ENCODE results near the gene NEURL1. TPM values are rescaled to one million over a fixed set of nuclear protein-coding genes. Genes with fewer than 3 reads are reported as not detected.

Gene NEURL1
- total RNA-seq, 2 donors from 2014 or later, result 0.37 to 0.38 TPM

DNA sequence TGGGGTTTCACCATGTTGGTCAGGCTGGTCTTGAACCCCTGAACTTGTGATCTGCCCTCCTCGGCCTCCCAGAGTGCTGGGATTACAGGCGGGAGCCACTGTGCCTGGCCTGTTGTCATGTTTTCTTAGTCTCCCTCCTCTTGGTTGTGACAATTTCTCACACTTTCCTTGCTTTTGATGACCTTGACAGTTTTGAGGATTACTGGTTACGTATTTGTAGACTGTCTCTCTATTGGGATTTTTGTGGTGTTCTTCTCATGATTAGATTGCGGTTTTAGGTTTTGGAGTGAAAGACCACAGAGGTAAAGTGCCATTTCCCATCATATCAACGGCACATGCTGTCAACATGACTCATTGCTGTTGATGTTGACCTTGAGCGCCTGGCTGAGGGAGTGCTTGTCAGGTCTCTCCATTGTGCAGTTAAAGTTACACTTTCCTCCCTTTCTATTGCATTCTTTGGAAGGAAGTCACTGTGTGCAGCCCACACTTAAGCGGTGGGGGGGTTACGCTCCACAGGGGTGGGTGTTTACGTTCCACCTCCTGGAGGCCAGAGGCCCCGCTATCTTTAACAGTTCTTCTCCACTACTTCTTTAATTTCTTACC is 10.8 kb downstream of the NEURL1 start:
- WGBS, 2 experiments (ENCODE audit: insufficient coverage in 1 of 2, insufficient read length in 1 of 2), result 58 to 68% methylated on average over 6 to 10 of the region's 10 CpGs
- no peaks in the 10 kb centered on the region for H3K9me3 Mint-ChIP-seq
- H3K9ac ChIP-seq (ENCODE audit: extremely low read depth, low read length, poor library complexity, severe bottlenecking), result no peak overlapping the region

DNA sequence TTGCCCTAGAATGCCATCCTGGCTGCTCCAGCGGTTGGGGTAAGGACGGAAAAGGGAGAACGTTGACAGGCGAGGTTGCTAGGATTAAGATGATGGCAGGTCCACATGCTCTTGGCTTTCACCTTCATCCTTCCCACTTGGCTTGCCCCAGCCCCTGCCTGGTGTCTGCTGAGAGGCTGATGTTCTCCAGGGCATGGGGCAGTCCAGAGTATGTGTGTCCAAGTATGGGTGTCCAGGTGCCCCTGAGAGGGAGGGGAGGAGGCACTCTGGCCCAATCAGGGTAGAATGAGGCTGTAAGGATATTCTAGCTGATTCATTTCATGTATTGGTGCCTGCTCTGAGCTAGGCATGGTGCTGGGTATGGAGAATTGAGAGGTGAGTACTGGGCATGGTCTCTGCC is 12.6 kb downstream of the NEURL1 start:
- Histone ChIP-seq H3K27me3 (ENCODE audit: control insufficient read depth, insufficient read depth, low read length, poor library complexity, severe bottlenecking) (no peaks in the 10 kb centered on the region), H3K27ac (ENCODE audit: low read depth, low read length) (no peak overlapping the region), H3K4me3 (ENCODE audit: low read length) (no peak overlapping the region), H3K9me3 (ENCODE audit: control insufficient read depth, low read length) (no peaks in the 10 kb centered on the region), H3K36me3 (ENCODE audit: control insufficient read depth, insufficient read depth, low read length) (no peaks in the 10 kb centered on the region), H3K9ac (ENCODE audit: extremely low read depth, low read length, poor library complexity, severe bottlenecking) (no peak overlapping the region), H3K4me1 (ENCODE audit: control insufficient read depth, insufficient read depth, low read length) (no peaks in the 10 kb centered on the region)
- Mint-ChIP-seq H3K36me3 (ENCODE audit: low read depth) (no peaks in the 10 kb centered on the region), H3K27ac (no peak overlapping the region), H3K4me3 (no peak overlapping the region), H3K9me3 (no peaks in the 10 kb centered on the region), H3K27me3 (ENCODE audit: insufficient read depth) (no peaks in the 10 kb centered on the region), H3K4me1 (peaks cover 14% of the 10 kb centered on the region)
- 94% methylated on average over 4 of the region's 4 CpGs; no CpG with 5 or more reads in 1 of the 2 experiments for WGBS, 2 experiments (ENCODE audit: insufficient coverage in 1 of 2, insufficient read length in 1 of 2)
- DNase-seq, result no peak
- TF ChIP-seq, protein P1, sequence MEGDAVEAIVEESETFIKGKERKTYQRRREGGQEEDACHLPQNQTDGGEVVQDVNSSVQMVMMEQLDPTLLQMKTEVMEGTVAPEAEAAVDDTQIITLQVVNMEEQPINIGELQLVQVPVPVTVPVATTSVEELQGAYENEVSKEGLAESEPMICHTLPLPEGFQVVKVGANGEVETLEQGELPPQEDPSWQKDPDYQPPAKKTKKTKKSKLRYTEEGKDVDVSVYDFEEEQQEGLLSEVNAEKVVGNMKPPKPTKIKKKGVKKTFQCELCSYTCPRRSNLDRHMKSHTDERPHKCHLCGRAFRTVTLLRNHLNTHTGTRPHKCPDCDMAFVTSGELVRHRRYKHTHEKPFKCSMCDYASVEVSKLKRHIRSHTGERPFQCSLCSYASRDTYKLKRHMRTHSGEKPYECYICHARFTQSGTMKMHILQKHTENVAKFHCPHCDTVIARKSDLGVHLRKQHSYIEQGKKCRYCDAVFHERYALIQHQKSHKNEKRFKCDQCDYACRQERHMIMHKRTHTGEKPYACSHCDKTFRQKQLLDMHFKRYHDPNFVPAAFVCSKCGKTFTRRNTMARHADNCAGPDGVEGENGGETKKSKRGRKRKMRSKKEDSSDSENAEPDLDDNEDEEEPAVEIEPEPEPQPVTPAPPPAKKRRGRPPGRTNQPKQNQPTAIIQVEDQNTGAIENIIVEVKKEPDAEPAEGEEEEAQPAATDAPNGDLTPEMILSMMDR (conservative IDR thresholded peaks at IDR 0.05), result no peak

More for the DNA sequence above, 10.8 kb downstream of the NEURL1 start:
- Mint-ChIP-seq H3K27me3 (ENCODE audit: insufficient read depth) (peaks cover 5% of the 10 kb centered on the region), H3K27ac (peak overlapping the region; percentile 8), H3K36me3 (ENCODE audit: low read depth) (no peaks in the 10 kb centered on the region), H3K4me1 (peaks cover 15% of the 10 kb centered on the region), H3K4me3 (no peak overlapping the region)
- Histone ChIP-seq H3K9me3 (ENCODE audit: control insufficient read depth, low read length) (no peaks in the 10 kb centered on the region), H3K4me3 (ENCODE audit: low read length) (no peak overlapping the region), H3K27me3 (ENCODE audit: control insufficient read depth, insufficient read depth, low read length, poor library complexity, severe bottlenecking) (no peaks in the 10 kb centered on the region), H3K4me1 (ENCODE audit: control insufficient read depth, insufficient read depth, low read length) (no peaks in the 10 kb centered on the region), H3K27ac (ENCODE audit: low read depth, low read length) (no peak overlapping the region), H3K36me3 (ENCODE audit: control insufficient read depth, insufficient read depth, low read length) (no peaks in the 10 kb centered on the region)
- TF ChIP-seq, protein P1 (conservative IDR thresholded peaks at IDR 0.05), result no peak
- peak; percentile 78 for DNase-seq

DNA sequence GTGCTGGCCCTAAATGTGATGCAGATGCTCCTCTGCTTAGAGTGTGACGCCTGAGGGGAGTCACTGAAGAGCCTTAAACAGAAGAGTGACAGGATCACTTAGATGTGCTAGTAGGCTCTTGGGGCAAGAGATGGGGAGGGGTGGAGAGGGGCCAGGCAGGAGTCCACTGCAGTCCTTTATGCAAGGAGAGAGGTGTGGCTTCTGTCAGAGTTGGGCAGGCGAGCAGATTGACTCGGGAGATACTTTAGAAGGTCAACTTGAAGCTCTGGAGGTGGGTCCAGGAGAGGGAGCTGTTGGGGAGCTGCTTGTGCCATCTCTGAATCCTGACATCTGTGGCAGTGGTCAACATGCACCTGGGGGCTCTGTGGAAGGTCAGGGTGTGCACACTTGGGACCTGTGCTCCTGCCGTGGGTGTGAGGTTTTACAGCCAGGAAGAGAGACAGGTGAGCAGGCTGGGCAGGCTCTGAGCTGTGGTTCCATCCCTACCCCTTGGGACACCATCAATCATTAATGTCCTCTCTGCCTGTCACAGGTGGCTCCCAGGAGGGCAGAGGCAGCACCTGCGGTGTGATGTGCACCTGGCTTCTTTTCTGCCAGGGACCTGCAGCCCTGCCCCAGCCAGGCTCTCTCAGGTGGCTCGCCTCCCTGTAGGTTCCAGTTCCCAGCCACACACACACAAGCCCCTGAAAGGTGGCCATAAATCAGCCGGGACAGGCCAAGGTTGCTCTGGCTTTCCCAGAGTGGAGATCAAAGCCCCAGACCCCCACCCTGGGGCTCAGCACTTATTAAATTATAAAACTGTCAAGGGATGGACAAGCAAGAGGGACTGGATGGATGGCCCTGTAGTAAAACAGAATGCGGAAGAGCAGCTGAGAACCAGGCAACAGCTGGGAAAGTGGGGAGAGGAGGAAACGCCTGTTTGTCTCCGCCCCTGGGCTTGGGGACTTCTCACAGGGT is 14.0 kb downstream of the NEURL1 start:
- Histone ChIP-seq H3K27me3 (ENCODE audit: control insufficient read depth, insufficient read depth, low read length, poor library complexity, severe bottlenecking) (no peaks in the 10 kb centered on the region), H3K27ac (ENCODE audit: low read depth, low read length) (no peak overlapping the region)
- H3K27me3 Mint-ChIP-seq (ENCODE audit: insufficient read depth), result no peaks in the 10 kb centered on the region

More for the DNA sequence above, 14.0 kb downstream of the NEURL1 start:
- Histone ChIP-seq H3K9me3 (ENCODE audit: control insufficient read depth, low read length) (no peaks in the 10 kb centered on the region), H3K4me3 (ENCODE audit: low read length) (no peak overlapping the region), H3K36me3 (ENCODE audit: control insufficient read depth, insufficient read depth, low read length) (no peaks in the 10 kb centered on the region), H3K9ac (ENCODE audit: extremely low read depth, low read length, poor library complexity, severe bottlenecking) (no peak overlapping the region), H3K4me1 (ENCODE audit: control insufficient read depth, insufficient read depth, low read length) (no peaks in the 10 kb centered on the region)
- no peaks in the 10 kb centered on the region for H3K36me3 Mint-ChIP-seq (ENCODE audit: low read depth)
- TF ChIP-seq, protein P1 (conservative IDR thresholded peaks at IDR 0.05), result peak; percentile 61
- H3K9me3 Mint-ChIP-seq, result no peaks in the 10 kb centered on the region
- 83 to 91% methylated on average over 4 to 10 of the region's 10 CpGs for WGBS, 2 experiments (ENCODE audit: insufficient coverage in 1 of 2, insufficient read length in 1 of 2)
- no peak overlapping the region for H3K4me3 Mint-ChIP-seq
- H3K27ac Mint-ChIP-seq, result no peak overlapping the region
- peaks cover 23% of the 10 kb centered on the region for H3K4me1 Mint-ChIP-seq
- peak; percentile 72 for DNase-seq

Measured in endodermal cell (in vitro differentiated cells).